Natural killer cell (primary cell): ENCODE data around the gene FANCE. TPM values are rescaled to one million over a fixed set of nuclear protein-coding genes. Genes with fewer than 3 reads are reported as not detected.

Source experiments
- ATAC-seq, 3 donors: fragments of 150-1000 bp in 2 of 3; fragments of 200-7000 bp in 1 of 3; cut with Tn5 transposase; 1 replicate in 1 of 3; 2 replicates in 2 of 3; pipeline ENCODE4 v1.10.0; 2021; ENCODE audit warnings: mild to moderate bottlenecking in 2 of 3, moderate library complexity in 2 of 3
- DNase-seq, 2 donors: peaks; one replicate each; pipeline versions ENCODE4 v3.0.0 to v3.0.0-alpha.2; 2013 to 2021; ENCODE audit warnings: mixed read lengths in 1 of 2
- H3K27ac ChIP-seq: one replicate; pipeline ENCODE4 v1.5.1; 2013; ENCODE audit warnings: mild to moderate bottlenecking, low read length
- H3K27me3 ChIP-seq: one replicate; pipeline ENCODE4 v1.6.1; 2013; ENCODE audit warnings: low read length; ENCODE audit not compliant: control insufficient read depth, insufficient read depth
- H3K36me3 ChIP-seq: one replicate; pipeline ENCODE4 v1.6.1; 2013; ENCODE audit warnings: low read length; ENCODE audit not compliant: control insufficient read depth, insufficient read depth
- H3K4me1 ChIP-seq: one replicate; pipeline ENCODE4 v1.6.1; 2013; ENCODE audit warnings: low read length; ENCODE audit not compliant: control insufficient read depth, insufficient read depth
- H3K4me3 ChIP-seq: one replicate; pipeline ENCODE4 v1.5.1; 2013; ENCODE audit warnings: low read length
- H3K9me3 ChIP-seq: one replicate; pipeline ENCODE4 v1.6.1; 2013; ENCODE audit warnings: low read length; ENCODE audit not compliant: control insufficient read depth, insufficient read depth
- H3K27ac Mint-ChIP-seq, 2 donors: one replicate each; pipeline ENCODE4 v1.8.0; 2022; ENCODE audit warnings: mild to moderate bottlenecking in 2 of 2, mixed read lengths in 2 of 2, moderate library complexity in 1 of 2
- H3K27me3 Mint-ChIP-seq, 2 donors: one replicate each; pipeline ENCODE4 v1.8.0; 2022; ENCODE audit warnings: low read depth in 2 of 2, mixed read lengths in 2 of 2
- H3K36me3 Mint-ChIP-seq: one replicate; pipeline ENCODE4 v1.8.0; 2022; ENCODE audit warnings: mixed read lengths
- H3K4me1 Mint-ChIP-seq, 2 donors: one replicate each; pipeline ENCODE4 v1.8.0; 2022; ENCODE audit warnings: mixed read lengths in 2 of 2
- H3K4me3 Mint-ChIP-seq: one replicate; pipeline ENCODE4 v1.8.0; 2022; ENCODE audit warnings: mild to moderate bottlenecking, moderate library complexity, mixed read lengths
- H3K9me3 Mint-ChIP-seq, 2 donors: one replicate each; pipeline ENCODE4 v1.8.0; 2022; ENCODE audit warnings: mixed read lengths in 2 of 2
- WGBS: methylation state at CpG from one replicate; pipeline ENCODE4 v1.1.7; 2013; ENCODE audit warnings: missing lambda C conversion rate; ENCODE audit not compliant: insufficient coverage; 5-methylcytosine and 5-hydroxymethylcytosine counted together
- intact Hi-C: fragments of 100-400 bp; cut with micrococcal nuclease; formaldehyde crosslinking; loops from one replicate; pipeline ENCODE4 v1.14.2; 2022
- total RNA-seq, 4 donors: library from RNA; stranded (reverse); fragments of 120-200 nt in 1 of 4; gene quantifications; one replicate each; pipeline versions ENCODE4 v1.2.3 to v1.2.4, GENCODE V29; 2013 to 2022
- TF ChIP-seq, protein P1 (sequence below): fragments of 200-600 bp; IDR thresholded peaks from one replicate; pipeline ENCODE4 v1.8.0; 2022; ENCODE audit warnings: antibody characterized with exemption

The FANCE gene
- total RNA-seq, 3 donors from 2014 or later (not counting 1 experiment from before 2014, with no cell fraction given): 2.2 to 3.2 (median 2.6) TPM

DNA sequence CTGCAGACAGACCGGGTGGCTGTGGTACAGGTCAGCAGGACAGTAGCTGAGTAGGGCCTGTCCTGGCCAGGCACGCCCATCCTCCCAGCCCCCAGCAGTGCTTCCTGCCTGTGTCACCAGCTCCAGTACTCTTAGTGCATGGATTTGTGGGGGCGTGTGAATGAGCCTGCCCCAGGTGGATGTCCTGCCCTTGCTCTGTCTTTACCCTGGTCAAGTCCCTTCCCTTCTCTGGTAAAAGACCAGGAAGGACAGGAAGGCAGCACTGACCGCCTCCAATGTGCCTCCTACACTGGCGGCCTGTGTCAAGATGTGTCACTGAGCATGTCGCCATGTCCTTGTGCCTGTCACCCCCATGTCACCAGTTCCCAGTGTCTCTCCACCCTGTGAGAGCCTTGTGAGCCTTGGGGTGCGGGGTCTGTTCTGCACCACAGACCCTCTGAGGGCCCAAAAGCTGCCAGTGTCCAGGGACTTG lies 32.8 kb downstream of the FANCE start:
- DNase-seq: no peak
- H3K9me3 ChIP-seq: no peaks in the 10 kb centered on the region
- ATAC-seq: no peak
- no peak overlapping the region for H3K27ac Mint-ChIP-seq
- no peaks in the 10 kb centered on the region for H3K36me3 Mint-ChIP-seq
- H3K4me3 ChIP-seq: no peak overlapping the region
- peaks cover 0 to 7% of the 10 kb centered on the region in 2 donors for H3K4me1 Mint-ChIP-seq
- H3K27me3 ChIP-seq: no peaks in the 10 kb centered on the region
- WGBS: 90% methylated on average over 7 of the region's 7 CpGs
- H3K4me1 ChIP-seq: peaks cover 6% of the 10 kb centered on the region
- intact Hi-C loops: no loop called here
- H3K36me3 ChIP-seq: no peaks in the 10 kb centered on the region
- H3K27me3 Mint-ChIP-seq: no peaks in the 10 kb centered on the region
- no peak overlapping the region for H3K4me3 Mint-ChIP-seq
- TF ChIP-seq, protein P1, sequence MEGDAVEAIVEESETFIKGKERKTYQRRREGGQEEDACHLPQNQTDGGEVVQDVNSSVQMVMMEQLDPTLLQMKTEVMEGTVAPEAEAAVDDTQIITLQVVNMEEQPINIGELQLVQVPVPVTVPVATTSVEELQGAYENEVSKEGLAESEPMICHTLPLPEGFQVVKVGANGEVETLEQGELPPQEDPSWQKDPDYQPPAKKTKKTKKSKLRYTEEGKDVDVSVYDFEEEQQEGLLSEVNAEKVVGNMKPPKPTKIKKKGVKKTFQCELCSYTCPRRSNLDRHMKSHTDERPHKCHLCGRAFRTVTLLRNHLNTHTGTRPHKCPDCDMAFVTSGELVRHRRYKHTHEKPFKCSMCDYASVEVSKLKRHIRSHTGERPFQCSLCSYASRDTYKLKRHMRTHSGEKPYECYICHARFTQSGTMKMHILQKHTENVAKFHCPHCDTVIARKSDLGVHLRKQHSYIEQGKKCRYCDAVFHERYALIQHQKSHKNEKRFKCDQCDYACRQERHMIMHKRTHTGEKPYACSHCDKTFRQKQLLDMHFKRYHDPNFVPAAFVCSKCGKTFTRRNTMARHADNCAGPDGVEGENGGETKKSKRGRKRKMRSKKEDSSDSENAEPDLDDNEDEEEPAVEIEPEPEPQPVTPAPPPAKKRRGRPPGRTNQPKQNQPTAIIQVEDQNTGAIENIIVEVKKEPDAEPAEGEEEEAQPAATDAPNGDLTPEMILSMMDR: no peak
- no peaks in the 10 kb centered on the region for H3K9me3 Mint-ChIP-seq
- no peak overlapping the region for H3K27ac ChIP-seq

DNA sequence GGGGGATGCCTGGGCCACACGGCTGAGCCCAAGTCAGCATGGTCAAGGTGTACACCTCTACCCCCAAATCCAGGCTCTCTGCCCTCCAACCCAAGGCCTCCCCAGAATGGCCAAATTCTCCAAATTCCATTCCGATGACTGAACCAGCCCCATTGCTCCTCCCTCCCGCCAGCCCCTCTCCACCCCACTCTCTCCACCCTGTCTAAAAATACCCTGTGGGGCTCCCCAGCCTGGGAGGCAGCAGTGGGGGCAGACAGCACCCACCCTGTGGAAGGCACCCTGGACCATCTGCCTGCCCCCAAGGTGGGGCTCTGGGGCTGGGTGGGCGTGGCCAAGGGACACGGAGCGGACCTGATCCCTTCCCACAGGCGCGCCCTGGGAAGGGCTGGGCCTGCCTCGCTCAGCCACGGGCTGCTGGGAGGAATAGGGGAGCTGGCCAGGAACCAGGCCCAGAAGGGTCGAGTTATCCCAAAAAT lies 33.3 kb downstream of the FANCE start:
- TF ChIP-seq, protein P1: no peak
- H3K27ac Mint-ChIP-seq: no peak overlapping the region
- Histone ChIP-seq H3K27ac (no peak overlapping the region), H3K36me3 (no peaks in the 10 kb centered on the region), H3K4me1 (peaks cover 6% of the 10 kb centered on the region), H3K4me3 (no peak overlapping the region), H3K9me3 (no peaks in the 10 kb centered on the region), H3K27me3 (no peaks in the 10 kb centered on the region)
- 88% methylated on average over 11 of the region's 11 CpGs for WGBS
- H3K36me3 Mint-ChIP-seq: no peaks in the 10 kb centered on the region
- peaks cover 0 to 9% of the 10 kb centered on the region in 2 donors for H3K4me1 Mint-ChIP-seq
- H3K4me3 Mint-ChIP-seq: no peak overlapping the region
- intact Hi-C loops: no loop called here
- H3K27me3 Mint-ChIP-seq: no peaks in the 10 kb centered on the region
- ATAC-seq (no peak), DNase-seq (no peak)
- H3K9me3 Mint-ChIP-seq: no peaks in the 10 kb centered on the region

DNA sequence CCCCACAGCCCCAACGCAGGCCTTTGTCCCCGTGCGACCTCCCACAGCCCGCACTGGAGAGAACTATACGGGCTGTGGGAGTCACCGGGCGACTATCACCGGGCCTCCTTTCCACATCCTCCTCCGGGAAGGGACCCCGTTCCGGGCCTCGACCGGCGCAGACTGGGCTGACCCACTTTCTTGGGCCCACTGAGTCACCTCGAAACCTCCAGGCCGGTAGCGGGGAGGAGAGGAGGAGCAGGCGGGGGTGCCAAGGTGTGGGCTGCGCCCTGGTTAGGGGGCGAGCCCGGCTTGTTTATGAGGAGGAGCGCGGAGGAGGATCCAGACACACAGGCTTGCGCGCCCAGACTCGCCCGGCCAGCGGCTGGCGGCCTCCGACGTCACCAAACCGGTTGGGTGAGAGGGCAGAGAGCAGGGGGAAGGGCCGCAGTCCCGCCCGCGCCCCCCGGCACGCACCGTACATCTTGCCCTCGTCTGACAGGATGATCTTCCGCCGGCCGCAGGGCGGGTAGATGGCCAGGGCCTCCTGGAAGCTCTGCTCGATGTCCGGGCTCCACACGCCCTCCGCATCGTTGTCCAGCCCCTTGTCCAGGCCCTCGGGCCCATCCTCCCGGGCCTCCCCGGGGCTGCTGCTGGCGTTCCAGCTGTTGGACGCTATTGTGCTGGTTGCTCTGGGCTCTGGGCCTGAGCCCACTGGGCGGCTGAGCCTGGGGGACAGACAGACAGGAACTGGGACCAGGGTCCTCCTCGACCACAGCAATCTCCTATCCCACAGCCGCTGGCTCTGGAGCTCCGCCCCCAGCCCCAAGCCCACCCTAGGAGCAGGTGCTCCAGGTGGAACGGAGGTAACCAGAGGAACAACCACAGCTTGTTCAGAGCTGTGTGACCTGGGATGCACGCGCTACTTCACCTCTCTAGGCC lies 34.1 kb downstream of the FANCE start:
- Mint-ChIP-seq H3K27ac (no peak overlapping the region), H3K4me1 (peaks cover 0 to 17% of the 10 kb centered on the region in 2 donors), H3K4me3 (no peak overlapping the region), H3K36me3 (no peaks in the 10 kb centered on the region), H3K9me3 (no peaks in the 10 kb centered on the region), H3K27me3 (peaks cover 0 to 6% of the 10 kb centered on the region in 2 donors)
- H3K27me3 ChIP-seq: no peaks in the 10 kb centered on the region
- DNase-seq (no peak), ATAC-seq (no peak)
- no peaks in the 10 kb centered on the region for H3K36me3 ChIP-seq
- WGBS: 95% methylated on average over 61 of the region's 61 CpGs
- H3K27ac ChIP-seq: no peak overlapping the region
- H3K4me3 ChIP-seq: no peak overlapping the region
- H3K9me3 ChIP-seq: no peaks in the 10 kb centered on the region
- TF ChIP-seq, protein P1: no peak
- intact Hi-C loops: no loop called here
- H3K4me1 ChIP-seq: peaks cover 6% of the 10 kb centered on the region
